ENCODE data around the gene MTX3.

The MTX3 gene

DNA sequence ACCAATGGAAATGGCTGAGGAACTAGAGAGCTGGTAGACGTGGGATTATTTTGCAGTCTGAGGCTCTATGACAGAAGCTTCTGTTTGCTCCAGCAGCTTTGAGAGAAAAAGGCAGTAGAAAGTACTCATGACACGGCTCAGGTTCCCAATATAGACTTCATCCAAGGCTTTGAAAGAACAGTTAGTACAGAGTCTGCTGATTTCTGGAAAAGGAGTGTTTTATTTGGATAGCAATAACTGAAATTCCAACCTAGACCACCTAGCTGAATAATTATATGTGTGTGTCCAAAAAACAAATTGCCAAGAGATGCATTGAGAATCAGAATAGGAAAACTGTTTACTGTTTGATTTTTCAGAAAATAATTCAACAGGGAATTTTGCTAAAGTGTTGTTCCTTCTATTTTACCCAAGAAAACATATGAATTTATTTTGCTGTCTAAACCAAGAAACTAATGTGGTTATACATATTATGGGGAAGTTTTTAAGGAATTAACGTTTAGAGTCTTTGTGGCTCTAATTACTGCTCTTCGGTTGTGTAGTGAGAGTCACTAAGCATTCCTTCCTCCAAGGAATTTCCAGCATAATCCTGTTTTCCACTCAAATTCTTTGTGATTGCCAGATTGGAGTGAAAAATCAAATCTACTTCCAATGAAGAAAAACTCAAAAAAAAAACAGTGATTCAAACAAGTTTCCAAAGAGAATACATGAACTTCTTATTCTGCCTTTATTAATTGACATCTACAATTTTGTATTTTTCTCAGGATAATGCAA is 18.1 kb upstream of the MTX3 start:
- Histone ChIP-seq H3K9ac (ENCODE audit: low read length) (no peak overlapping the region), H3K4me3 (ENCODE audit: low read length) (no peak overlapping the region), H3K4me1 (ENCODE audit: control insufficient read depth, insufficient read depth, low read length) (no peaks in the 10 kb centered on the region), H3K36me3 (ENCODE audit: control insufficient read depth, insufficient read depth, low read length) (no peaks in the 10 kb centered on the region), H3K27me3 (ENCODE audit: control insufficient read depth, insufficient read depth, low read length) (no peaks in the 10 kb centered on the region), H3K27ac (ENCODE audit: low read depth, low read length) (no peak overlapping the region)

DNA sequence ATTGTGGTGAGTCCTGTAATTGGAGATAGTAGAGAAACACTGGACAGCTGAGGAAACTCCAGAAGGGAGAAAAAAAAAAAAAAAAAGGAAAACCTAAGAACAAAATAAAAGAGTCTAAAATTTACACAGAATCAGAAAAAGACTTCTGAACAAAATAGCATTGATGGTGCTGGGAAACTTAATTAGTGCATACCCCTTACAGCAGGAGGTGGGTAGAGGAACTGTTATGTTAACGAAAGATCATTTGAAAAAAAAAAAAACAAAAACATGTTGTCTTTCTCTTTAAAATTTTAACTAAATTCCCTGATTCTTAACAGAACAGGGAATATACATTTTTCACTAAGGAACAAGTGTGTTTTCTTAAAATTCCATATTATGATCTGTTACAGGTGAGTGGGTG is 11.6 kb upstream of the MTX3 start:
- Histone ChIP-seq H3K27me3 (ENCODE audit: control insufficient read depth, insufficient read depth, low read length) (no peaks in the 10 kb centered on the region), H3K4me1 (ENCODE audit: control insufficient read depth, insufficient read depth, low read length) (no peaks in the 10 kb centered on the region), H3K4me3 (ENCODE audit: low read length) (no peak overlapping the region), H3K27ac (ENCODE audit: low read depth, low read length) (no peak overlapping the region), H3K9ac (ENCODE audit: low read length) (no peak overlapping the region), H3K36me3 (ENCODE audit: control insufficient read depth, insufficient read depth, low read length) (no peaks in the 10 kb centered on the region)

DNA sequence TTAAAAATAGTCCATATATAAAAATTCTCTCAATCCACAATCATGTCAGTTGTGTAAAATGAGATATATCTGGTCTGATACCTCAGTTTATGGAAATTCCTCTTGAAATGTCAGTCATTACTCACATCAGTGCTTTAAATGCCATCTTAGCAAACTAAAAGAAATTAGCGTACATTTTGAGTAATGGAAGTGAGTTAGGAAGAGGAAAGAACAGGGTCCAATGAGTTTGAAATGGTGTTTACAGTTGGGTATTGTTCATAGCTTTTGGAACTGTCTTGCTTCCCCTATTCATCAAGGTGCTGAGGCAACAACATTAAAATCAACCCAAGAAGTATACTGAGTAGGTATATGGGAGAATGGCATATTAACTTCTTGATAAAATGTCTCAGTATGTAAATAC is 8.7 kb upstream of the MTX3 start:
- no peak overlapping the region for H3K4me3 ChIP-seq (ENCODE audit: low read length)
- no peaks in the 10 kb centered on the region for H3K4me1 ChIP-seq (ENCODE audit: control insufficient read depth, insufficient read depth, low read length)
- H3K9ac ChIP-seq (ENCODE audit: low read length), result no peak overlapping the region
- no peaks in the 10 kb centered on the region for H3K27me3 ChIP-seq (ENCODE audit: control insufficient read depth, insufficient read depth, low read length)
- H3K27ac ChIP-seq (ENCODE audit: low read depth, low read length), result no peak overlapping the region
- no peaks in the 10 kb centered on the region for H3K36me3 ChIP-seq (ENCODE audit: control insufficient read depth, insufficient read depth, low read length)

DNA sequence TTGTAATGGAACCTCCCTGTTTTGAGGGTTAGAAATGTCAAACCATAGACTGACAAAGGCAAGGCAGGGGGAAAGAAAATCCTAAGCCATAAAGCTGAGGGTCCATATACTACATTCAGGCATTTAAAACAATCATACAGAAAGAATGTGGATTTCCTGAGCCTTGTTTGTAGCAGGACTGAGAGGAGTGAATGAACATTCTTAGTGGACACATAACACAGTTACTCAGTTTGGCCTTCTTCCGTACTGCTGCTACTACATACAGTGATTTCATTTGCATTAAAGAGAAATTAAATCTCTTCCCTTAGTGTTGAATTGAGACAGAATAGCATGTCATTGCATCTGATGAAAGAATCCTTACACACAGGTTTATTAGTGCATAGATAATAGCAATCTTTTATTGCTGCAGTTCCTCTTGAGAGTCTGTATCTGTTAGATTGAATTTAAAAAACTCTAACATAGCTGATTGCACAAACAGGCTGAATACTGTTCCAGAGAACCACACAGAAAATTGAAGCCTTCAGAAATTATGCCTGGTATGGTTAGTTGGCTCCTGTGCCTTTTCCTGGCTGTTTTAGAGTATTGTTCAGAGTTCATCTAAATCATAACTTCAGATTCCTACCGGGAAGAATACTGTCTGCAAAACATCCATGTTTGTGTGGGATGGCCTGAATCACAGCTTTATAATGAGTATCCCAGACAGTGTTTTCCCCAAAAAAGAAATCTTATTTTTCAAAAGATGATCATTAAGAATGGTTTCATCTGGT is 2.0 kb upstream of the MTX3 start:
- Histone ChIP-seq H3K4me1 (ENCODE audit: control insufficient read depth, insufficient read depth, low read length) (peaks cover 5% of the 10 kb centered on the region), H3K27ac (ENCODE audit: low read depth, low read length) (no peak overlapping the region), H3K27me3 (ENCODE audit: control insufficient read depth, insufficient read depth, low read length) (no peaks in the 10 kb centered on the region), H3K9ac (ENCODE audit: low read length) (no peak overlapping the region), H3K36me3 (ENCODE audit: control insufficient read depth, insufficient read depth, low read length) (peaks cover 3% of the 10 kb centered on the region), H3K4me3 (ENCODE audit: low read length) (no peak overlapping the region)

DNA sequence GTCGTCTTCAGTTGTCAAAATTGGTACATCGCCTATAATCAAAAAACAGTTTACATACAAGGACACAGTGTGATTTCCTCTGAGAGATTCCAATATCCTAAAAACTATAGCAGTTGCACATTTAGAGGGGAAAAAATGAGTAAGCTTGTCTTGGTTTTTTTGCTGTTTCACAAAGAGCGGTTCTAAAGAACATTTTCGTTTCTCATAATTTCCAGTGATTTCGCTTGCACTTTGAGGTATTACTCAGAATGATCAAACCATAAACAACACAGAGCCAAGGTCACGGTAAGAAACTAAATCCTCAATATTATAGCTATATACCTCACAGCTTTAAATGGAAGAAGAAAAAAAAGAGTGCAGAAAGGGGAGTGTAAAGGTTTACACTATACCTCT is 861 bp downstream of the MTX3 start:
- peaks cover 6% of the 10 kb centered on the region for H3K36me3 ChIP-seq (ENCODE audit: control insufficient read depth, insufficient read depth, low read length)
- H3K27me3 ChIP-seq (ENCODE audit: control insufficient read depth, insufficient read depth, low read length), result no peaks in the 10 kb centered on the region
- H3K27ac ChIP-seq (ENCODE audit: low read depth, low read length), result peak overlapping the region; percentile 76
- H3K4me3 ChIP-seq (ENCODE audit: low read length), result peak overlapping the region; percentile 96
- H3K4me1 ChIP-seq (ENCODE audit: control insufficient read depth, insufficient read depth, low read length), result peaks cover 5% of the 10 kb centered on the region
- H3K9ac ChIP-seq (ENCODE audit: low read length), result peak overlapping the region; percentile 78

DNA sequence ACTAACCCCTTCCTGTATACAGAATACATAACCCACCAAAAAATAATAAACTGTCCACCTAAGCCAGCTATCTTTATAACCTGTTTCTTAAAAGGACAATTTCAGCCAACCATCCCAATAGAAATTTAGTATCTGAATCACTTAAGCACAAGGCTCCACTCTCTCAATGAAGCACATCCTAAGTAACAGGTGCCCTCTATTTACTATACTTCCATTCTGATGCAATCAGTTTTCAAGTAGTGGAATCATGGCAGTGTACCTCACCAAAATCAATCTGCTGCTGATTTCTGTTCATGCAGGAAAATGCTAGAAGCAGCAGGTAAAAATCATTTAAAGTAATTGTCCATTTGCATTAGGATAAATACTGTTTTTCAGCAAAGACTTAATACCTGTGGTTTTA is 4.8 kb downstream of the MTX3 start:
- Histone ChIP-seq H3K4me3 (ENCODE audit: low read length) (no peak overlapping the region), H3K36me3 (ENCODE audit: control insufficient read depth, insufficient read depth, low read length) (peaks cover 12% of the 10 kb centered on the region), H3K27me3 (ENCODE audit: control insufficient read depth, insufficient read depth, low read length) (no peaks in the 10 kb centered on the region), H3K9ac (ENCODE audit: low read length) (no peak overlapping the region), H3K4me1 (ENCODE audit: control insufficient read depth, insufficient read depth, low read length) (peaks cover under 1% of the 10 kb centered on the region), H3K27ac (ENCODE audit: low read depth, low read length) (no peak overlapping the region)

DNA sequence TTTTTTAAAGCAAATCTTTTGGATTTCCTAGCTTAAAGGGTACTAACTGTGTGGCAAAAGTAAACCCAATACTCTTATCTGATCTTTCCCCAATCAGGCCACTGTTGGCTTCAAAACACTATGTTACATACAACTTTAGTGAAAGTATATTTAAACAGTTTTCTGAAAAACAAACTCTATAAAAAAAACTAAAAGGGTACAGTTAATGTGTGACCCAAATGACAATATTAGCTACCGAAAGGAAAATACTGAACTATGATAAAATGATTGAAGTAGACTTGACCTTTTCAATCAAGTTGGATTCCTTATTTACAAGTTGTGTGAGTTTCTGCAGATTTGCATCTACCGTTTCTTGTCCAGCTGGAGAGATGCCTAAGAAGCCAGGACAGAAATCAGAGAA is 5.8 kb downstream of the MTX3 start:
- H3K36me3 ChIP-seq (ENCODE audit: control insufficient read depth, insufficient read depth, low read length), result peaks cover 12% of the 10 kb centered on the region

DNA sequence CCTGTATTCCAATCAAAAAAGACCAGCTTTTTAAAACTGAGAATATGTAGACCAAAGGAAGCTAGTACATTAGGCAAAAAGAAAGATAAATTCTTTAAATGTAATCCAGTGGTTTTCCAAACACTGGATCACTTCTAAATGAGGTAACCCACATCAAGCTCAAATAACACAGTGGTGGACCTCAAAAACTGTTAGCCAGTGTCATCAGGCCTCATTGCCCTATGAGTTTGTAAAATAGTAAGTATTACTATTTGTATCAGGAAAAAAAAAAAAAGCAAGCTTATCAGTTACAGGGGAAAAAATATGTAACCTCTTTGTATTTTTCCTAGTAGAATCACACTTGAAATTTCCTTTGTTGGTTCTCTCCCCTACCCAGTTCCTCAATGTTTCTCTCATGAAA is 6.7 kb downstream of the MTX3 start:
- Histone ChIP-seq H3K4me1 (ENCODE audit: control insufficient read depth, insufficient read depth, low read length) (no peaks in the 10 kb centered on the region), H3K4me3 (ENCODE audit: low read length) (no peak overlapping the region), H3K36me3 (ENCODE audit: control insufficient read depth, insufficient read depth, low read length) (peaks cover 12% of the 10 kb centered on the region), H3K9ac (ENCODE audit: low read length) (no peak overlapping the region), H3K27ac (ENCODE audit: low read depth, low read length) (no peak overlapping the region), H3K27me3 (ENCODE audit: control insufficient read depth, insufficient read depth, low read length) (no peaks in the 10 kb centered on the region)

More for the DNA sequence above, 5.8 kb downstream of the MTX3 start:
- H3K4me3 ChIP-seq (ENCODE audit: low read length), result no peak overlapping the region
- no peaks in the 10 kb centered on the region for H3K4me1 ChIP-seq (ENCODE audit: control insufficient read depth, insufficient read depth, low read length)
- H3K9ac ChIP-seq (ENCODE audit: low read length), result no peak overlapping the region
- H3K27me3 ChIP-seq (ENCODE audit: control insufficient read depth, insufficient read depth, low read length), result no peaks in the 10 kb centered on the region
- H3K27ac ChIP-seq (ENCODE audit: low read depth, low read length), result no peak overlapping the region

DNA sequence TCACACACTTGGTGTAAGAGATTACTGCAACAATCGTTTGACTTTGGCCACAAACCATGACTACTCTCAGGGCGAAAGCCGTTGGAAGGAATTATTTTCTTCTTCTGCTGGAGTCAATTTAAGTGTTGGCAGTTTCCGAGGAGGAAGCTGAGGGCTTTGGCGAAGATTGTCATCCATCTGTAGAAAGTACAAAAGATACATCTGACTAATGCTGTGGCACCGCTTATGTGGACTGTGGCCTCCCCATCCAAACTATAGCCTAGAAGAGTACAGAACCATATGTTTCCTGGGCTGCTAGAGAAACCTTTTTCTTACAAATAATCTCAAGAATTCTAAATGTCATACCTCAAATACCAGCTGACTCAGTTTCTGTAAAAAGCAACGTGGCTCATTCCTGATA is 7.4 kb downstream of the MTX3 start:
- Histone ChIP-seq H3K27me3 (ENCODE audit: control insufficient read depth, insufficient read depth, low read length) (no peaks in the 10 kb centered on the region), H3K27ac (ENCODE audit: low read depth, low read length) (no peak overlapping the region), H3K4me1 (ENCODE audit: control insufficient read depth, insufficient read depth, low read length) (no peaks in the 10 kb centered on the region), H3K9ac (ENCODE audit: low read length) (no peak overlapping the region), H3K4me3 (ENCODE audit: low read length) (no peak overlapping the region), H3K36me3 (ENCODE audit: control insufficient read depth, insufficient read depth, low read length) (peaks cover 12% of the 10 kb centered on the region)

DNA sequence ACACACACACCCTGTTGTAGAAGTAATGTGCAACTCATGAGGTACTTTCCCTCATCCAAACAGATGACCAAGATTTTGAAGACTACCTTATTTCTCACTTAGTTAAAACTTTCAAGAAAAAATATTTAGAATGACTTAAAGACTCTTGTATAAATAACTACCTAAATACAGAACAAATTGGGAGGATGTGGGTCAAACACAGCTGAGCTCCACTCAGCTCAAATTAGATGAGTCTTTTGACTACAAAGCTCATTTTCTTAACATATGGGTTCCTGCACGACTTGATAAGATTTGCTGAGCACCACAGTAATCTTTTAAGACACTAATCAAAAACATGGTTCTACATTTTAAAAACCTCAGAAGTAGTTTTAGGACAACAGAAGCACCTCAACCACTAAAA is 8.9 kb downstream of the MTX3 start:
- Histone ChIP-seq H3K9ac (ENCODE audit: low read length) (no peak overlapping the region), H3K36me3 (ENCODE audit: control insufficient read depth, insufficient read depth, low read length) (peaks cover 8% of the 10 kb centered on the region), H3K27ac (ENCODE audit: low read depth, low read length) (no peak overlapping the region)

DNA sequence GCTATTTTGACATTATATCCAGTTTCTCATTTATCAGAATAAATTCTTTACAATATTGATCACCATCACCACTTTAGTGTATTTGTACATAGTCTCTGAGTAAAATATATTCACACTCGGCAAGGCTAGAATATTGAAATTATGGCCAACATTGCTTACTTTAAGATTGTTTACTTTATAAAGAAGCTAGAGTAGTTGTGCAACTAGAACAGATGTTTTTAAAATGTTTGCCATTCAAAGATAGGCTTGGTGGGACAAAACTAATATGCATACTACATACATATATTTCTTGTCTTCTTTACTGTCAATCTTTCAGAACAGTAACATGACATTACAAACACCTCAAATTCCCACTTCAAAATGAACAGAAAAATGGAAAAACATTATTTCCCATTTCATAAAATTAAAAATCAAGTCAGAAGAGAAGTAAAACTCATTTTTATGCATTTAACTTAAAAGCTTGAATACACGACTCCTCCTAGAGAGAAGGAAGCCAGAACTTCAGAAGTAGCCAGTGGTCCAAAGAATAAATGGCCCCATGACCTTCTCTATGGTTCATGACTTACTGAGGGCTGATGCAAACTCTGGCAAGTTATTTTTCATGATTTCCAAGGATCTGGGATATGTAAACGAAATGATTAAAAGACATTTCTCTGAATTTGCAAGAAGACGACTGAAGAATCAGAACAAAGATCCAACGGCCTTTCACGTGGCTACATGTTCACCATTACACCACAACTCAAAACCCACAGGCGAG is 14.1 kb downstream of the MTX3 start:
- H3K4me3 ChIP-seq (ENCODE audit: low read length), result no peak overlapping the region
- H3K9ac ChIP-seq (ENCODE audit: low read length), result no peak overlapping the region
- H3K36me3 ChIP-seq (ENCODE audit: control insufficient read depth, insufficient read depth, low read length), result peaks cover 5% of the 10 kb centered on the region
- no peaks in the 10 kb centered on the region for H3K4me1 ChIP-seq (ENCODE audit: control insufficient read depth, insufficient read depth, low read length)
- H3K27ac ChIP-seq (ENCODE audit: low read depth, low read length), result no peak overlapping the region
- H3K27me3 ChIP-seq (ENCODE audit: control insufficient read depth, insufficient read depth, low read length), result no peaks in the 10 kb centered on the region

More for the DNA sequence above, 8.9 kb downstream of the MTX3 start:
- no peak overlapping the region for H3K4me3 ChIP-seq (ENCODE audit: low read length)
- no peaks in the 10 kb centered on the region for H3K4me1 ChIP-seq (ENCODE audit: control insufficient read depth, insufficient read depth, low read length)
- no peaks in the 10 kb centered on the region for H3K27me3 ChIP-seq (ENCODE audit: control insufficient read depth, insufficient read depth, low read length)

- Histone ChIP-seq H3K4me3 (ENCODE audit: low read length) (no peak overlapping the region), H3K36me3 (ENCODE audit: control insufficient read depth, insufficient read depth, low read length) (peaks cover 5% of the 10 kb centered on the region), H3K4me1 (ENCODE audit: control insufficient read depth, insufficient read depth, low read length) (no peaks in the 10 kb centered on the region), H3K9ac (ENCODE audit: low read length) (no peak overlapping the region), H3K27ac (ENCODE audit: low read depth, low read length) (no peak overlapping the region), H3K27me3 (ENCODE audit: control insufficient read depth, insufficient read depth, low read length) (no peaks in the 10 kb centered on the region)
Observed at GRCh38 chr5:79975422-79975821, 15.6 kb downstream of the MTX3 start.

All from rectal smooth muscle tissue (tissue), 1 donor.